Left ventricle myocardium inferior (tissue), 1 donor: Measurements from ENCODE around the gene CLTCL1. TPM values are rescaled to one million over a fixed set of nuclear protein-coding genes. Genes with fewer than 3 reads are reported as not detected.

ENCODE experiments used
- DNase-seq: peaks from one replicate; pipeline ENCODE4 v3.0.0-alpha.2; 2020
- H3K27ac ChIP-seq: fragments of 200-600 bp; replicated peaks from 2 replicates; pipeline ENCODE4 v1.8.0; 2021
- H3K27me3 ChIP-seq: fragments of 200-600 bp; 2 replicates; pipeline ENCODE4 v1.8.0; 2021; ENCODE audit warnings: low read depth
- H3K36me3 ChIP-seq: fragments of 200-600 bp; 2 replicates; pipeline ENCODE4 v1.8.0; 2021
- H3K4me1 ChIP-seq: fragments of 200-600 bp; 2 replicates; pipeline ENCODE4 v1.8.0; 2021
- H3K4me3 ChIP-seq: fragments of 200-600 bp; 2 replicates; pipeline ENCODE4 v1.8.0; 2021; ENCODE audit warnings: mild to moderate bottlenecking, moderate library complexity
- H3K9me3 ChIP-seq: fragments of 200-600 bp; replicated peaks from 2 replicates; pipeline ENCODE4 v1.8.0; 2021
- intact Hi-C: fragments of 100-400 bp; cut with micrococcal nuclease; formaldehyde crosslinking; loops from one replicate; pipeline ENCODE4 v1.11.0; 2022
- total RNA-seq: library from RNA; stranded (reverse); fragmentation: NEBNext Ultra II Directional; extraction: Animal tissue kit (Norgen Biotek cat#: 25700); gene quantifications from one replicate; pipeline ENCODE4 v1.2.1, GENCODE V29; 2021
- TF ChIP-seq, protein P1 (sequence below): fragments of 200-600 bp; IDR thresholded peaks from 2 replicates; pipeline ENCODE4 v1.8.0; 2021; ENCODE audit warnings: antibody characterized with exemption, mild to moderate bottlenecking, borderline replicate concordance
- donor health status: DM: no; HTN: yes; CAD: no; lungs with severe emphysema.

CLTCL1 gene
- total RNA-seq, 1 donor from 2014 or later = 9.4 TPM

DNA sequence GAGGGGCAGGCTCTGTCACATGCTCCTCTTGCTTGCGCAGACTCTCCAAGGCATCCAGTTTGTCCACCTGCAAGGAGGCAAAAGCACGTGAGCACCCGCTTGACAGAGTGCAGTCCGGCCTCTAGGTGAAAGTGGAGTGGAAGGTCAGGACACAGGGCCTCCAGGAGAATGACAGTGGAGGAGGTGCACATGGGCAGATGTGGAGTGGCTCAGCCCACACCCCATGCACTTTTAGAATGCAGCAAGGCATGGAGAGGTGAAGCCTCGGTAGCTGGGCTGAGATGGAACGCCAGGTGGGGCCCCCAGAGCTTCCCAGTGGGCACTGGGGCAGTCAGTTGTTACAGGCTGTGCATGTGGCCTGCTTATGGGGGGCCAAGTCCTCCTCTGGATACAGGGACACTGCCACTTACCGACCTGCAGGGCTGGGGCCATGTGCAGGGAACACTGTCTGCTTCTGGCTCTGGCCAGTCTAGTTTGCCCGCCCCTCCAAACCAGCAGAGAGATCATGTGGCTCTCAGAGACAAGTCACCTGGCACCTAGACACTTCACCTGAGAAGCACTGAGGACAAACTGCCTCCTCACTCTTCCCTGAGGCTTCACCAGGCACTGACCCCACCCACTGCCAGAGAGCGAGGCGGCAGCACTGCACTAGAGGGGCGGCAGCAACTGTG lies 110.6 kb downstream of the CLTCL1 start:
- TF ChIP-seq, protein P1, sequence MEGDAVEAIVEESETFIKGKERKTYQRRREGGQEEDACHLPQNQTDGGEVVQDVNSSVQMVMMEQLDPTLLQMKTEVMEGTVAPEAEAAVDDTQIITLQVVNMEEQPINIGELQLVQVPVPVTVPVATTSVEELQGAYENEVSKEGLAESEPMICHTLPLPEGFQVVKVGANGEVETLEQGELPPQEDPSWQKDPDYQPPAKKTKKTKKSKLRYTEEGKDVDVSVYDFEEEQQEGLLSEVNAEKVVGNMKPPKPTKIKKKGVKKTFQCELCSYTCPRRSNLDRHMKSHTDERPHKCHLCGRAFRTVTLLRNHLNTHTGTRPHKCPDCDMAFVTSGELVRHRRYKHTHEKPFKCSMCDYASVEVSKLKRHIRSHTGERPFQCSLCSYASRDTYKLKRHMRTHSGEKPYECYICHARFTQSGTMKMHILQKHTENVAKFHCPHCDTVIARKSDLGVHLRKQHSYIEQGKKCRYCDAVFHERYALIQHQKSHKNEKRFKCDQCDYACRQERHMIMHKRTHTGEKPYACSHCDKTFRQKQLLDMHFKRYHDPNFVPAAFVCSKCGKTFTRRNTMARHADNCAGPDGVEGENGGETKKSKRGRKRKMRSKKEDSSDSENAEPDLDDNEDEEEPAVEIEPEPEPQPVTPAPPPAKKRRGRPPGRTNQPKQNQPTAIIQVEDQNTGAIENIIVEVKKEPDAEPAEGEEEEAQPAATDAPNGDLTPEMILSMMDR = no peak
- no peaks in the 10 kb centered on the region for H3K36me3 ChIP-seq
- no peak overlapping the region for H3K27ac ChIP-seq
- no peaks in the 10 kb centered on the region for H3K9me3 ChIP-seq
- DNase-seq = no peak
- peaks cover 33% of the 10 kb centered on the region for H3K4me1 ChIP-seq
- H3K4me3 ChIP-seq = no peak overlapping the region
- intact Hi-C loops = no loop called here
- no peaks in the 10 kb centered on the region for H3K27me3 ChIP-seq

DNA sequence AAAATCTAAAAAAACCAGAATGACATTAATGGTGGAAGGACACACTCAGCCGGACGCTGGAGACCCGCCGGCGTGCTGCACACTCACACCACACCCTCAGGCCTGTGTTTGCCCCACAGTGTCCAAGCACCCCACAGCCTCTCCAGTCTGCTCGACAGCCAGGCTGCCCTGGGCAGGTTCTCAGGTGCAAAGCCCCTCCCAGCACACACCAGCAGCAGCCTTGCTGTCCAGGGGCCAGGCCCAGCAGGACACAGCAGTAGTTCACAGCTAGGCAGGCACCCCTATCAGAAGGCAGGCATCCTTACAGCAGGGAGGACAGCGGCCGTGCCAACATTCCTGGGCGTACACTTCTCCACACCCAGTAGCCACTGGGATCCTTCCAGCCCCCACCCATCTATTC lies 111.3 kb downstream of the CLTCL1 start:
- no peaks in the 10 kb centered on the region for H3K36me3 ChIP-seq
- no peak overlapping the region for H3K27ac ChIP-seq
- intact Hi-C loops = no loop called here

DNA sequence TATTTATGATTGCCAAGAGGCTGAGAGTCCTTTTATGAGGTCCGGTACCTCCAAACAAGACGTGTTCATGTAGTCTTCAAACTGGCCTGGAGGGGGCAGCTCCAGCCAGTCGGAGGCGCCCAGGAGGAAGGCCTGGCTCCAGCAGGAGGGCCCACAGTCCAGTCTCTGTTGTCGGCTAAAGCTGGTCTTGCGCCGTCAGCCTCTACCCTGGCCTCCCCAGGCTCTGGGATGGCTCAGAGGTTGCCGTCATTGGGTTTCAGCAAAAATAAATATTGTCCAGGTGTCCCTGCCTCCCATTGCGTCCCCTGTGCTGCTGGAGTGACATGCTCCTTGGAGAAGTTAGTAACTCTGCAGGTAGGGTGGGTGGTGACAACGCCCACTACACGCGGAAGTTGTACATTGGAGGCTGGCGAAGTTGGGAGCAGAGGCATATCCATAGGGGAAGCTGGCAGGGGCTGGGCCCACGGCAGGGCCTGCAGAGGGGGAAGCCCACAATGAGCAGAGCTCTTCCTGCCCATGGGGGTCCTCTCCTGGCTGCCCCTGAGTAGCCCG lies 111.9 kb downstream of the CLTCL1 start:
- no peaks in the 10 kb centered on the region for H3K27me3 ChIP-seq
- peaks cover 47% of the 10 kb centered on the region for H3K4me1 ChIP-seq
- H3K36me3 ChIP-seq = no peaks in the 10 kb centered on the region
- H3K9me3 ChIP-seq = no peaks in the 10 kb centered on the region
- peak overlapping the region; percentile 97 for H3K4me3 ChIP-seq
- intact Hi-C loops = no loop called here
- DNase-seq = peak; percentile 73
- TF ChIP-seq, protein P1 = peak; percentile 81
- H3K27ac ChIP-seq = peak overlapping the region; percentile 92

More for the DNA sequence above, 111.3 kb downstream of the CLTCL1 start:
- no peak for DNase-seq
- Histone ChIP-seq H3K27me3 (no peaks in the 10 kb centered on the region), H3K9me3 (no peaks in the 10 kb centered on the region), H3K4me1 (peaks cover 40% of the 10 kb centered on the region), H3K4me3 (no peak overlapping the region)
- TF ChIP-seq, protein P1 = no peak

DNA sequence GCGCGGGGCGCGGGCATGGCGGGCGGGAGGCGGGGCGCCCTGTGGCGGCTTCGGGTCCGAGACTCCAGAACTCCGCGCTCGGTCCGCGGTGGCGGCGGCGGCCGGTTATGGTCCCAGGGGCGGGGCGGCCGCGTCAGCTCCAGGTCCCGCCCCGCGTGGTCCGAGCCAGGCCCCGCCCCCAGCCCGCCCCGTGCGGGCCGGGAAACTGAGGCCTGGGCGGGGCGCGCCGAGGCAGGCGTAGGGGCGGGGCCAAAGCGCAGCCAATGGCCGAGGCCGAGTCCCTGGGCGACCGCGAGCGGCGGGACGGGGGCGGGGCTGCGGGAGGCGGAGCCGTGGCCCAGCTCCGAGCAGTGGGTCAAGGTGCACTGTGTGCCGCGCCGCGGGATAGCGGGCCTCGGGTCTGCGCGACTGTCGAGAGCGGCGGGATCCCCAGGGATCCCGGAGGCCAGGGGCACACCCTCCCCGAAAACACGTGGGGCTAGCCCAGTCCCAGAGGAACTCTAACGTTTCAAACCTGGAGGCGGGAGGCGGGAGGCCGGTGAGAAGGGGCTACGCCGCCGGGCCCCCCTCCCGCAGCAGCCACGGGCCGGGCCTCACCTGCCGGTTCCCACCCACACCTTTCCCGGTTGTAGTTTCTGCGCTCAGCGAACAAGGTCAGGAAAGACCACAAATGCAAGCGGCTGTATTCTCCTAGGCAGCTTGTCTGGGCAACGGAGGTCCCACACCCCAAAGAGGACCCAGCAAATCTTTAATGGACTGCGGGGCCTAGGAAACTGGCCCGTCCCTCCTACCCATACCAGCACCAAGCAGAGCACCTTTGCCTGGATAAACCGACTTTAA lies 112.6 kb downstream of the CLTCL1 start, which contains the start of gene SLC25A1:
Gene SLC25A1 (minus strand): TSS at position 80 of the 840 bp plus-strand sequence. CDS start 63 bp downstream, at position 17.
- peaks cover 53% of the 10 kb centered on the region for H3K4me1 ChIP-seq
- no peaks in the 10 kb centered on the region for H3K36me3 ChIP-seq
- H3K27ac ChIP-seq = peak within 1 kb of the TSS; percentile 92
- no peaks in the 10 kb centered on the region for H3K9me3 ChIP-seq
- DNase-seq = peak; percentile 94
- TF ChIP-seq, protein P1 = no peak
- intact Hi-C loops = no loop called here
- H3K4me3 ChIP-seq = peak within 1 kb of the TSS; percentile 97
- no peaks in the 10 kb centered on the region for H3K27me3 ChIP-seq

DNA sequence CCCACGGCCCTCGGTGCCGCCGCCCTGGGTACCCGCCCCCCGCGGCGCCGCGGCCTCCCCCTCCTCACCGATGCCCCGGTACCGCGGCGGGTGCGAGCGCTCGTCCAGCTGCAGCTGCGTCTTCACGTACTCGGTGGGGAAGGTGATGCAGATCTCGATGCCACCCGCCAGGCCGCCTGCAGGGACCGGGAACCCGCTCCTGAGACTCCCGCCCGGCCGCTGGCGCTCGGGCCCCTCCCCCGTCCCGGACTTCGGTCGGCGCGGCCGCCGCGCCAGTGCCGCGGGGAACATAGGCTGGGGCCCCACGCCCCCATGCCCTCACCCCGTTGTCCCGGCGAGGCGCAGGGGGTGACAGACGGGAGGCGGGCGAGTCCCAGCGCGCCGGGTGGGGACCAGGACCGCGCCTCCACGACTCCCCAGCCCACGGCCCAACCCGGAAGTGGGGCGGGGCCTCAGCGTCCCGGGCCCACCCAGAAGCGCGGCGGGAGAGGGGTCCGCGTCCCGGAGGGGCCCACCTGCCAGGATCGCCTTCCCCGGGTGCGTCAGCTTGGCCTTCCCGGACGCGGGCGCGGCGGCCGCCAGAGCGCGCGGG lies 113.4 kb downstream of the CLTCL1 start:
- intact Hi-C loops = no loop called here
- H3K4me3 ChIP-seq = peak overlapping the region; percentile 97
- peak; percentile 53 for DNase-seq
- H3K9me3 ChIP-seq = no peaks in the 10 kb centered on the region
- TF ChIP-seq, protein P1 = no peak
- peak overlapping the region; percentile 92 for H3K27ac ChIP-seq
- H3K36me3 ChIP-seq = no peaks in the 10 kb centered on the region
- no peaks in the 10 kb centered on the region for H3K27me3 ChIP-seq
- H3K4me1 ChIP-seq = peaks cover 61% of the 10 kb centered on the region
